ENCODE measurements around the gene OPA3.
A peak's percentile ranks its signal among the peaks of the same experiment; 100 is the strongest.

GRCh38 chr19:45584332-45585157, at the start of gene OPA3:
- TF ChIP-seq CTCF (IDR thresholded peaks at IDR 0.05) (peak in 1 of 6 experiments; percentile 23), POLR2A (IDR thresholded peaks at IDR 0.05) (peak; percentile 77 to 82)

Measured in adrenal gland (tissue), 5 donors.